ENCODE results near the gene C5orf58. TPM values are rescaled to one million over a fixed set of nuclear protein-coding genes. Genes with fewer than 3 reads are reported as not detected.

C5orf58 gene
- total and polyA plus RNA-seq, 9 of the 15 experiments (the other 6 are each of a cell fraction or from before 2014, with no cell fraction given) = 1.5 to 7.6 (median 5.3) TPM

DNA sequence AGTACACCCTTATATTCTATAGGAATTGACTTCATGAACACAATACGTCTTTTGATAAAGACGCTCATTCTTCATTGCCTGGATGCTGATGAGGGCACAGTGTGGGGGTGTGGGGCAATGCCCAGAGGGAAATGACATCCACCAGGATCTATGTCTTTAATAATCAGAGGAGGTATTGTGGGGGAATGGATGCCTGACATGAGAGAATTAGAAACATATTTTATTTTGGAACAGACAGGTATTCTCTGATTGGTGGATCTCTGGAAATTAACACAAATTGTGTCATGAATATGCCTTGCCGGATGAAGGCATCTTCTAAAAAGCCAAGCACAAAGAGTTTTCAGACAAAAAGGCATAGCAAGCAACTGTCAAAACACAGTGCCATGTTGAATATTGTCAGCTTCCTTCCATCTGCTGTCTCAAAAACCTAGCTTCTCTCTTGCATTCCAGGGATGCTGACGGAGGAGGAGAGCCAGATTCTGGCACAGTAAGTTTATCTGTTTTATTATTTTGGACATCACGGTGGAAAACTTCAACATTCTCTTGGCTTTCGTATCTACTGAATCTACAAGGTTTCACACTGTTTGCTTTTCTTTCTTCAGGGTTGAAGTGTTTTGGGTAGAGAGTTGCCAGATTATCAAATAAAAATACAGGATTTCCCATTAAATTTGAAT lies 3.9 kb upstream of the C5orf58 start:
- BruUV-seq (replicated peaks) = no TSS peak
- H3K9ac ChIP-seq (ENCODE audit: insufficient read depth in 1 of 2, low read depth in 2 of 2, low read length in 2 of 2) = no peak overlapping the region
- POLR2A ChIA-PET = interaction anchor here (0.8 kb wide), 1 partner anchor 13 kb away, joined by 3 read pairs; no protein-coding TSS in a partner anchor
- no peaks in the 10 kb centered on the region for H3K79me2 ChIP-seq (ENCODE audit: control insufficient read depth, insufficient read depth, low read length)
- in situ Hi-C loops (cut with MboI) (loop anchor here (5.0 to 10.0 kb wide), 3 partner anchors 108 to 396 kb away; no protein-coding TSS in a partner anchor), intact Hi-C loops (cut with micrococcal nuclease) (loop anchor here (5.0 kb wide), 1 partner anchor 393 kb away; no protein-coding TSS in a partner anchor)
- no peak overlapping the region for H3K4me3 ChIP-seq
- ATAC-seq = no peak
- no peak overlapping the region for H3K27ac ChIP-seq (ENCODE audit: extremely low read depth, low read depth, low read length)
- peaks cover 0 to 11% of the 10 kb centered on the region in 2 experiments; a peak in 1 of 5 replicates for H3K4me1 ChIP-seq (replicated peaks in 1 of 2; ENCODE audit: control insufficient read depth in 2 of 2, insufficient read depth in 2 of 2, low read length in 2 of 2)
- no peak for TF ChIP-seq NCOA1 (IDR thresholded peaks at IDR 0.05; ENCODE audit: low read depth)
- TF ChIP-seq SNIP1 (IDR thresholded peaks at IDR 0.05; ENCODE audit: low read depth) = no peak
- TF ChIP-seq, protein P1, sequence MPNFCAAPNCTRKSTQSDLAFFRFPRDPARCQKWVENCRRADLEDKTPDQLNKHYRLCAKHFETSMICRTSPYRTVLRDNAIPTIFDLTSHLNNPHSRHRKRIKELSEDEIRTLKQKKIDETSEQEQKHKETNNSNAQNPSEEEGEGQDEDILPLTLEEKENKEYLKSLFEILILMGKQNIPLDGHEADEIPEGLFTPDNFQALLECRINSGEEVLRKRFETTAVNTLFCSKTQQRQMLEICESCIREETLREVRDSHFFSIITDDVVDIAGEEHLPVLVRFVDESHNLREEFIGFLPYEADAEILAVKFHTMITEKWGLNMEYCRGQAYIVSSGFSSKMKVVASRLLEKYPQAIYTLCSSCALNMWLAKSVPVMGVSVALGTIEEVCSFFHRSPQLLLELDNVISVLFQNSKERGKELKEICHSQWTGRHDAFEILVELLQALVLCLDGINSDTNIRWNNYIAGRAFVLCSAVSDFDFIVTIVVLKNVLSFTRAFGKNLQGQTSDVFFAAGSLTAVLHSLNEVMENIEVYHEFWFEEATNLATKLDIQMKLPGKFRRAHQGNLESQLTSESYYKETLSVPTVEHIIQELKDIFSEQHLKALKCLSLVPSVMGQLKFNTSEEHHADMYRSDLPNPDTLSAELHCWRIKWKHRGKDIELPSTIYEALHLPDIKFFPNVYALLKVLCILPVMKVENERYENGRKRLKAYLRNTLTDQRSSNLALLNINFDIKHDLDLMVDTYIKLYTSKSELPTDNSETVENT (CRISPR knock-in tag; IDR thresholded peaks at IDR 0.05) = no peak
- TF ChIP-seq ZBTB2 (IDR thresholded peaks at IDR 0.05) = no peak
- no peak for TF ChIP-seq TAF15 (IDR thresholded peaks at IDR 0.05; ENCODE audit: low read depth, low read length)
- no peak for TF ChIP-seq HDAC6 (IDR thresholded peaks at IDR 0.05; ENCODE audit: low read depth, low read length)
- no peak for TF ChIP-seq HDAC2 (IDR thresholded peaks at IDR 0.05)
- TF ChIP-seq ZNF436 (CRISPR knock-in tag; IDR thresholded peaks at IDR 0.05) = no peak
- no peak for TF ChIP-seq ZNF263 (CRISPR knock-in tag; IDR thresholded peaks at IDR 0.05; ENCODE audit: borderline replicate concordance)
- no peak for TF ChIP-seq ZNF134 (CRISPR knock-in tag; conservative IDR thresholded peaks at IDR 0.05)
- no peak for TF ChIP-seq GTF2A2 (tag; IDR thresholded peaks at IDR 0.05)
- no peak for TF ChIP-seq NFIX (CRISPR knock-in tag; IDR thresholded peaks at IDR 0.05; ENCODE audit: low read depth)
- TF ChIP-seq SNRNP70 (optimal IDR thresholded peaks at IDR 0.05; ENCODE audit: low read depth, low read length) = no peak
- no peak for TF ChIP-seq CBFA2T3 (IDR thresholded peaks at IDR 0.05)
- TF ChIP-seq ZNF24 (IDR thresholded peaks at IDR 0.05) = no peak
- TF ChIP-seq ZNF212 (CRISPR knock-in tag; IDR thresholded peaks at IDR 0.05) = no peak
- no peak for TF ChIP-seq SFPQ (IDR thresholded peaks at IDR 0.05; ENCODE audit: low read depth, low read length)
- 24% methylated on average over 6 of the region's 6 CpGs for WGBS (ENCODE audit: insufficient coverage, low coverage, missing lambda C conversion rate)
- no peak for FAIRE-seq
- no peak overlapping the region for H3K4me2 ChIP-seq (ENCODE audit: insufficient read depth, low read length)
- no peaks in the 10 kb centered on the region for H3K27me3 ChIP-seq (ENCODE audit: control insufficient read depth in 2 of 2, insufficient read depth in 2 of 2, low read length in 2 of 2)
- no peak overlapping the region for H2AFZ ChIP-seq (ENCODE audit: low read depth, low read length)
- no peaks in the 10 kb centered on the region for H3K9me1 ChIP-seq (ENCODE audit: control insufficient read depth, insufficient read depth, low read length)
- no peaks in the 10 kb centered on the region for H3K36me3 ChIP-seq (ENCODE audit: control insufficient read depth, insufficient read depth, low read length)
- CTCF ChIA-PET (ENCODE audit: low intra/inter-chr PET ratio) = no interaction called here
- H4K20me1 ChIP-seq (replicated peaks; ENCODE audit: control insufficient read depth, insufficient read depth, low read length) = no peaks in the 10 kb centered on the region
- DNase-seq (ENCODE audit: extremely low read depth in 1 of 4, low spot score in 3 of 4) = no peak
- no peaks in the 10 kb centered on the region for H3K9me3 ChIP-seq (replicated peaks; ENCODE audit: control insufficient read depth, insufficient read depth, low read depth, low read length)
